Measurements from ENCODE around the gene PEX10. TPM values are rescaled to one million over a fixed set of nuclear protein-coding genes. Genes with fewer than 3 reads are reported as not detected.

PEX10 gene
- total RNA-seq, 1 experiment from 2014 or later: 24.3 TPM

- Histone ChIP-seq H2AFZ (no peak overlapping the region), H3K27me3 (ENCODE audit: insufficient read depth, low read depth) (peaks cover 76% of the 10 kb centered on the region), H3K79me2 (ENCODE audit: low read depth) (no peaks in the 10 kb centered on the region), H3K36me3 (ENCODE audit: low read depth) (no peaks in the 10 kb centered on the region), H3K4me3 (no peak overlapping the region), H4K20me1 (ENCODE audit: insufficient read depth) (peaks cover 6% of the 10 kb centered on the region; the same call in 1 of the 2 replicates), H3F3A (ENCODE audit: insufficient read depth, low read depth) (no peaks in the 10 kb centered on the region), H3K4me1 (replicated peaks; ENCODE audit: insufficient read depth) (no peaks in the 10 kb centered on the region), H3K4me2 (no peak overlapping the region), H3K27ac (no peak overlapping the region), H3K9me3 (ENCODE audit: insufficient read depth, low read depth) (no peaks in the 10 kb centered on the region), H3K9me2 (ENCODE audit: insufficient read depth) (no peaks in the 10 kb centered on the region)
- ChIA-PET POLR2A (ENCODE audit: unreplicated experiment) (no interaction called here), CTCF (no interaction called here)
- no peak for DNase-seq
- no peak for TF ChIP-seq EZH2 (IDR thresholded peaks at IDR 0.05; ENCODE audit: low read depth)
- TF ChIP-seq, protein P1, sequence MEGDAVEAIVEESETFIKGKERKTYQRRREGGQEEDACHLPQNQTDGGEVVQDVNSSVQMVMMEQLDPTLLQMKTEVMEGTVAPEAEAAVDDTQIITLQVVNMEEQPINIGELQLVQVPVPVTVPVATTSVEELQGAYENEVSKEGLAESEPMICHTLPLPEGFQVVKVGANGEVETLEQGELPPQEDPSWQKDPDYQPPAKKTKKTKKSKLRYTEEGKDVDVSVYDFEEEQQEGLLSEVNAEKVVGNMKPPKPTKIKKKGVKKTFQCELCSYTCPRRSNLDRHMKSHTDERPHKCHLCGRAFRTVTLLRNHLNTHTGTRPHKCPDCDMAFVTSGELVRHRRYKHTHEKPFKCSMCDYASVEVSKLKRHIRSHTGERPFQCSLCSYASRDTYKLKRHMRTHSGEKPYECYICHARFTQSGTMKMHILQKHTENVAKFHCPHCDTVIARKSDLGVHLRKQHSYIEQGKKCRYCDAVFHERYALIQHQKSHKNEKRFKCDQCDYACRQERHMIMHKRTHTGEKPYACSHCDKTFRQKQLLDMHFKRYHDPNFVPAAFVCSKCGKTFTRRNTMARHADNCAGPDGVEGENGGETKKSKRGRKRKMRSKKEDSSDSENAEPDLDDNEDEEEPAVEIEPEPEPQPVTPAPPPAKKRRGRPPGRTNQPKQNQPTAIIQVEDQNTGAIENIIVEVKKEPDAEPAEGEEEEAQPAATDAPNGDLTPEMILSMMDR (conservative IDR thresholded peaks at IDR 0.05): no peak
- no TSS peak for BruUV-seq (replicated peaks)
- intact Hi-C loops (cut with micrococcal nuclease; ENCODE audit: unreplicated experiment): no loop called here
Observed at GRCh38 chr1:2438038-2438437, 25.7 kb upstream of the PEX10 start.

DNA sequence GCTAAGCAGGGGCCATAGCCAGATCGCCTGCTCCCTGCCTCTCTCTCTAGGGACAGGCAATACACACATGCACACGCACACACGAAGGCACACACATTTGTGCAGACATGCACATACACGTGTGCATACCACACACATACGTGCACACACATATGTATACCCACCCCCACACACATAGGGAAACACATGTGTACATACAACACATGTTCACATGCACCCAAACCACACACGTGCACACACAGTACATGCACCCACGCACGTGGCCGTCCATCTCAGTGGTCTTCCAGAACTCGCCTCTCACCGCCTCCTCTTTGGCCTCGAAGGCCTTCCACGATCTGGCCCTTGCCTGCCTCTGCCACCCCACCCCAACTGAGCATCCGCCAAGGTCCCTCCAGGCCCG lies 25.3 kb upstream of the PEX10 start:
- Histone ChIP-seq H3F3A (ENCODE audit: insufficient read depth, low read depth) (no peaks in the 10 kb centered on the region), H3K4me3 (no peak overlapping the region), H3K27me3 (ENCODE audit: insufficient read depth, low read depth) (peaks cover 76% of the 10 kb centered on the region), H2AFZ (no peak overlapping the region), H4K20me1 (ENCODE audit: insufficient read depth) (peaks cover 6% of the 10 kb centered on the region; the same call in 1 of the 2 replicates), H3K27ac (no peak overlapping the region), H3K9me3 (ENCODE audit: insufficient read depth, low read depth) (no peaks in the 10 kb centered on the region), H3K4me1 (replicated peaks; ENCODE audit: insufficient read depth) (no peaks in the 10 kb centered on the region), H3K79me2 (ENCODE audit: low read depth) (no peaks in the 10 kb centered on the region), H3K9me2 (ENCODE audit: insufficient read depth) (no peaks in the 10 kb centered on the region), H3K36me3 (ENCODE audit: low read depth) (no peaks in the 10 kb centered on the region), H3K4me2 (no peak overlapping the region)
- no peak for TF ChIP-seq EZH2 (IDR thresholded peaks at IDR 0.05; ENCODE audit: low read depth)
- TF ChIP-seq, protein P1 (conservative IDR thresholded peaks at IDR 0.05): no peak
- DNase-seq: no peak
- ChIA-PET CTCF (no interaction called here), POLR2A (ENCODE audit: unreplicated experiment) (no interaction called here)
- BruUV-seq (replicated peaks): no TSS peak
- intact Hi-C loops (cut with micrococcal nuclease; ENCODE audit: unreplicated experiment): no loop called here

DNA sequence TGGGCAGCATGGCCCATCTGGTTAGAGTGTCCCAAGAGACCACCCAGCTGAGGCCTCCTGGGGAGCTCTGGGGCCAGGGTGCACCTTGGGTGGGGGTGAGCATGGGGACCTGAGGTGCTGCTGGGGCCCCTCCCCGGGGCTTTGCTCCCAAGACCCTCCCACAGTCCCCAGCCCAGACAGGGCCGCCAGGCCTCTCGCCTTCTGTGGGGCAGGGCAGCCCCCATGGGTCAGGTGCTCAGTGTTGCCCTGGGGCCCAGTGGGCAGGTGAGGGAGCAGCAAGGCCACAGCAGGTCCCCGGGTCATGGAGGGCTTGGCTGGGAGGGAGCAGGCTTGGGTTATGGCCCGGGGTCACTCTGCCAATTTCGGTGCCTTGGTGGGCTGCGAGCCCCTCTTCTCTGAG lies 24.5 kb upstream of the PEX10 start:
- H2AFZ ChIP-seq: no peak overlapping the region
- CTCF ChIA-PET: no interaction called here
- no peaks in the 10 kb centered on the region for H3F3A ChIP-seq (ENCODE audit: insufficient read depth, low read depth)
- no peaks in the 10 kb centered on the region for H3K9me3 ChIP-seq (ENCODE audit: insufficient read depth, low read depth)
- DNase-seq: no peak
- peaks cover 76% of the 10 kb centered on the region for H3K27me3 ChIP-seq (ENCODE audit: insufficient read depth, low read depth)
- no peak overlapping the region for H3K4me3 ChIP-seq
- no peaks in the 10 kb centered on the region for H3K79me2 ChIP-seq (ENCODE audit: low read depth)
- no peak for TF ChIP-seq EZH2 (IDR thresholded peaks at IDR 0.05; ENCODE audit: low read depth)
- TF ChIP-seq, protein P1 (conservative IDR thresholded peaks at IDR 0.05): no peak
- H4K20me1 ChIP-seq (ENCODE audit: insufficient read depth): peaks cover 5% of the 10 kb centered on the region; the same call in 1 of the 2 replicates
- no peaks in the 10 kb centered on the region for H3K9me2 ChIP-seq (ENCODE audit: insufficient read depth)
- H3K4me1 ChIP-seq (replicated peaks; ENCODE audit: insufficient read depth): no peaks in the 10 kb centered on the region
- POLR2A ChIA-PET (ENCODE audit: unreplicated experiment): no interaction called here
- no peak overlapping the region for H3K4me2 ChIP-seq
- BruUV-seq (replicated peaks): no TSS peak
- no peaks in the 10 kb centered on the region for H3K36me3 ChIP-seq (ENCODE audit: low read depth)
- intact Hi-C loops (cut with micrococcal nuclease; ENCODE audit: unreplicated experiment): no loop called here
- H3K27ac ChIP-seq: no peak overlapping the region

Data from PC-9 (cell line).